Ishikawa (cell line): ENCODE measurements around the gene HES6.

Experiments
- CEBPB ChIP-seq: IDR thresholded peaks from 2 replicates; pipeline ENCODE4 v1.6.1; 2012
- CREB1 ChIP-seq: IDR thresholded peaks from 2 replicates; pipeline ENCODE4 v1.6.1; 2012; ENCODE audit warnings: low read depth
- EGR1 ChIP-seq: IDR thresholded peaks from 2 replicates; pipeline ENCODE4 v1.6.1; 2012
- EP300 ChIP-seq: IDR thresholded peaks from 2 replicates; pipeline ENCODE4 v1.6.1; 2012; ENCODE audit warnings: borderline replicate concordance
- FOXM1 ChIP-seq: IDR thresholded peaks from 2 replicates; pipeline ENCODE4 v1.6.1; 2012; ENCODE audit warnings: low read depth, borderline replicate concordance
- NFIC ChIP-seq: IDR thresholded peaks from 2 replicates; pipeline ENCODE4 v1.6.1; 2012
- RAD21 ChIP-seq: IDR thresholded peaks from 2 replicates; pipeline ENCODE4 v1.6.1; 2012; ENCODE audit warnings: low read depth
- TAF1 ChIP-seq: IDR thresholded peaks from 2 replicates; pipeline ENCODE4 v1.6.1; 2012; ENCODE audit warnings: low read depth, mild to moderate bottlenecking
- TCF12 ChIP-seq: IDR thresholded peaks from 2 replicates; pipeline ENCODE4 v1.6.1; 2012; ENCODE audit warnings: low read depth
- TEAD4 ChIP-seq: IDR thresholded peaks from 2 replicates; pipeline ENCODE4 v1.6.1; 2012
- YY1 ChIP-seq: IDR thresholded peaks from 2 replicates; pipeline ENCODE4 v1.6.1; 2012; ENCODE audit warnings: low read depth
- ZBTB7A ChIP-seq: IDR thresholded peaks from 2 replicates; pipeline ENCODE4 v1.6.1; 2012; ENCODE audit warnings: low read depth
- TF ChIP-seq, protein P1 (sequence below): IDR thresholded peaks from 2 replicates; pipeline ENCODE4 v1.6.1; 2012
- TF ChIP-seq, protein P2 (sequence below): IDR thresholded peaks from 2 replicates; pipeline ENCODE4 v1.6.1; 2012
- TF ChIP-seq, protein P3 (sequence below): IDR thresholded peaks from 2 replicates; pipeline ENCODE4 v1.6.1; 2012; ENCODE audit warnings: low read depth, mild to moderate bottlenecking

The HES6 gene

DNA sequence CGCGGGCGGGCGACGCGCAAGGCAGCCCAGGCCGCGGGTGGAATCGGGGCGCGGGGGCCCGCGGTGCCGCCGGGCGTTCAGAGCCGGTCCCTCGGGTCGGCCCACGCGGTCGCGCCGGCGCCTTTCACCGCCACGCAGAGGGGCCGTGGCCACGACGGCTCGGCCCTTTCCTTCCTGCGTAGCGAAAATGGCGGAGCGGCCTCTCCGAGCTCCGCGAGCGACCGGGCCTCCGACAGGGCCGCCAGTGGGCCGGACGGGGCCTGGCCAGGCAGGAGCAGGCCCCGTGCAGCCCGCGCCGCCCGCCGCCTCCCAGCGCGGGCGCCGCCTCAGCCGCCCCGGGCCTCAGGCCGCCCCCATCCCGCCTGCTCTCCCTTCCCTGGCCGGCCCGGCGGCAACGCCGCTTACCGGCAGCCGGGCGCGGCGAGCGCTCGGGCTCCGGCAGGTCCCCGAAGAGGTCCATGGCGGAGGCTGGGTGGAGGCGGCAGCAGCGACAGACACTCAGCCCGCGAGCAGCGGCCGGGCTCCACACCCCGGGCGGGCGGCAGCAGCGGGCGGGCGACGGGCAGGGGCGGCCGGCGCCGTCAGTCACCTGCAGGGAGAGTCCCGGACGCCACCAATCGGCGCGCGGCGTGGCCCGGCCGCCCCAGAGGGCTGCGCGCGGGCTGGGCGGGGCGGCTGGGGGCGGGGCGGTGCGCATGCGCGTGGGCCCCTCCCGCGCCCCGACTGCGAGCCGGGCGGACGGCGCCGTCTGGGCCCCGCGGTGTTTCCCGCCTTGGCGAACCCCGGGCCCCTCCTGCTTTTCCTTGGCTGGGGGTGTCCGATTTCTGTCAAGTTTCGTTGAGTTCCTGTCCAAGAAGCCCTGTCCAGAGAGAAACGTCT, 36.5 kb downstream of the HES6 start, which contains the start of gene ILKAP:
TSS of gene ILKAP (minus strand) at position 602 of the 879 bp plus-strand sequence. CDS start at position 460, 142 bp downstream.
- TF ChIP-seq TAF1: peak; percentile 60
- TF ChIP-seq, protein P1, sequence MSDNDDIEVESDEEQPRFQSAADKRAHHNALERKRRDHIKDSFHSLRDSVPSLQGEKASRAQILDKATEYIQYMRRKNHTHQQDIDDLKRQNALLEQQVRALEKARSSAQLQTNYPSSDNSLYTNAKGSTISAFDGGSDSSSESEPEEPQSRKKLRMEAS: peak; percentile 81
- no peak for TF ChIP-seq RAD21
- TF ChIP-seq, protein P2, sequence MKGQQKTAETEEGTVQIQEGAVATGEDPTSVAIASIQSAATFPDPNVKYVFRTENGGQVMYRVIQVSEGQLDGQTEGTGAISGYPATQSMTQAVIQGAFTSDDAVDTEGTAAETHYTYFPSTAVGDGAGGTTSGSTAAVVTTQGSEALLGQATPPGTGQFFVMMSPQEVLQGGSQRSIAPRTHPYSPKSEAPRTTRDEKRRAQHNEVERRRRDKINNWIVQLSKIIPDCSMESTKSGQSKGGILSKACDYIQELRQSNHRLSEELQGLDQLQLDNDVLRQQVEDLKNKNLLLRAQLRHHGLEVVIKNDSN: 0 out of 2 replicates have a peak, but pooled peaks have one; percentile 29
- TF ChIP-seq YY1: peak; percentile 74
- TF ChIP-seq FOXM1: no peak
- 0 out of 2 replicates have a peak, but pooled peaks have one; percentile 9 for TF ChIP-seq TCF12
- TF ChIP-seq TEAD4: no peak
- TF ChIP-seq ZBTB7A: no peak
- no peak for TF ChIP-seq CREB1
- TF ChIP-seq, protein P3, sequence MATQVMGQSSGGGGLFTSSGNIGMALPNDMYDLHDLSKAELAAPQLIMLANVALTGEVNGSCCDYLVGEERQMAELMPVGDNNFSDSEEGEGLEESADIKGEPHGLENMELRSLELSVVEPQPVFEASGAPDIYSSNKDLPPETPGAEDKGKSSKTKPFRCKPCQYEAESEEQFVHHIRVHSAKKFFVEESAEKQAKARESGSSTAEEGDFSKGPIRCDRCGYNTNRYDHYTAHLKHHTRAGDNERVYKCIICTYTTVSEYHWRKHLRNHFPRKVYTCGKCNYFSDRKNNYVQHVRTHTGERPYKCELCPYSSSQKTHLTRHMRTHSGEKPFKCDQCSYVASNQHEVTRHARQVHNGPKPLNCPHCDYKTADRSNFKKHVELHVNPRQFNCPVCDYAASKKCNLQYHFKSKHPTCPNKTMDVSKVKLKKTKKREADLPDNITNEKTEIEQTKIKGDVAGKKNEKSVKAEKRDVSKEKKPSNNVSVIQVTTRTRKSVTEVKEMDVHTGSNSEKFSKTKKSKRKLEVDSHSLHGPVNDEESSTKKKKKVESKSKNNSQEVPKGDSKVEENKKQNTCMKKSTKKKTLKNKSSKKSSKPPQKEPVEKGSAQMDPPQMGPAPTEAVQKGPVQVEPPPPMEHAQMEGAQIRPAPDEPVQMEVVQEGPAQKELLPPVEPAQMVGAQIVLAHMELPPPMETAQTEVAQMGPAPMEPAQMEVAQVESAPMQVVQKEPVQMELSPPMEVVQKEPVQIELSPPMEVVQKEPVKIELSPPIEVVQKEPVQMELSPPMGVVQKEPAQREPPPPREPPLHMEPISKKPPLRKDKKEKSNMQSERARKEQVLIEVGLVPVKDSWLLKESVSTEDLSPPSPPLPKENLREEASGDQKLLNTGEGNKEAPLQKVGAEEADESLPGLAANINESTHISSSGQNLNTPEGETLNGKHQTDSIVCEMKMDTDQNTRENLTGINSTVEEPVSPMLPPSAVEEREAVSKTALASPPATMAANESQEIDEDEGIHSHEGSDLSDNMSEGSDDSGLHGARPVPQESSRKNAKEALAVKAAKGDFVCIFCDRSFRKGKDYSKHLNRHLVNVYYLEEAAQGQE: peak; percentile 5; the same call in 1 of the 2 replicates
- no peak for TF ChIP-seq CEBPB
- no peak for TF ChIP-seq EGR1
- no peak for TF ChIP-seq NFIC
- 0 out of 2 replicates have a peak, but pooled peaks have one; percentile 5 for TF ChIP-seq EP300

DNA sequence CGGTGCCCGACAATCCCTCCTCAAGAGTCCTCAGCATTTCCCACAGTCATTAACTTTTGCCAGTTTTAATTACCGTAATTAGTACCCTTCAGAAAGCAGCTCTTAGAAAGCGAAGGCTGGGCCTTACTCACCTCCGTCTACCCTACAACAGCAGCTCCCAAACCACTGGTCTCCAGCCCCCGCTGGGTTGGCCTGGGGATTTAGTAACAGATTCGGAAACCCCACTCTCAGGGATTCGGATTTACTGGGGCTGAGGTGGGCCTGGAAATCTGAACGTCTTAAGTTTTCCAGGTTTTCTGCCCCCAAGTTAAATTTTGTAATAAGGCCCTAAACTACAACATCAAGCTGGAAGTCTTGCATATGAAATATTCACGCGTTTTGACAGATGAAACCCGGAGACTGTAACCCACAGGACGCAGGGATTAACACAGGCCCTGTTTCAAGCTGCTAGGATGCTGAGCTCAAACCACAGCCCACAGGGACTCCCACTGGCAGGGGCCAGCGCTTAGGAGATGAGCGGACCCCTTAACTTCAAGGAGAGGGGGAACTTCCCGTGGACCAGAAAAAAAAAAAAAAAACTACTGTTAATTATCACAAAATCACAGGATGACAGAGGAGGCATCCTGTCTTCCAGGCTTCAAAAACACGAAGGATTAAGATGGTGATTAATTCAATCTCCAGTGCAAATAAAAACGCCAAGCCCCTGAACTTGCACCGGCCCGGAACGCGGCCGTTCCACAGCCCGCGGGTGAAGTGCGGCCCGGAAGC, 37.3 kb downstream of the HES6 start:
- no peak for TF ChIP-seq CEBPB

DNA sequence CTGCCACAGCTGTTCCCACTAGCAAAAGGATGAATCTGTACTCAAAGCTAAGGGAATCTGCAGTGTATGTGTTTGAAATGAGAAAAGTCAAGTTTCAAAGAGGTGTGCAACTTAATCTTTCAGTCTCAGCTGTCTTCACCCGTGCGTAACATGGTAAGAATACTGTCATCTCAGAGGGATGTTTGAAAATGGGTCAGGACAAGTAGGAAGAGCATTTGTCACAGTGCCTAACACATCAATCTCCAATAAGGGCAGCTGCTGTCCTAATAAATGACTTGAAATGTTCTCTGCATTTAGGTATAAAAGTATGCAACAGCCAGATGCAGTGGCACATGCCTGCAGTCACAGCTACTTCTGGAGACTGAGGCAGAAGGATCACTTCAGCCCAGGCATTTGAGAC, 49.4 kb downstream of the HES6 start:
- TF ChIP-seq, protein P1: no peak
- TF ChIP-seq CEBPB: no peak
- no peak for TF ChIP-seq TEAD4
- no peak for TF ChIP-seq NFIC
- no peak for TF ChIP-seq YY1
- TF ChIP-seq, protein P3: no peak
- no peak for TF ChIP-seq EP300
- no peak for TF ChIP-seq EGR1
- no peak for TF ChIP-seq TCF12
- TF ChIP-seq ZBTB7A: no peak
- no peak for TF ChIP-seq TAF1
- TF ChIP-seq CREB1: no peak
- TF ChIP-seq, protein P2: no peak
- no peak for TF ChIP-seq RAD21
- no peak for TF ChIP-seq FOXM1
